NCI-H510A treated with DMSO at 0.1 percent for 48 hours (cell line): Measurements from ENCODE around the gene HM13.
A peak's percentile ranks its signal among the peaks of the same experiment; 100 is the strongest.
"Not testable (repeated sequence)": the region's sequence is repeated elsewhere in the genome, so short reads cannot be mapped to it uniquely, and the experiment has no call there.

ENCODE experiments used
- DNase-seq: peaks from one replicate; lab custom pipeline; 2025; lab: John Stamatoyannopoulos, UW

The HM13 gene

DNA sequence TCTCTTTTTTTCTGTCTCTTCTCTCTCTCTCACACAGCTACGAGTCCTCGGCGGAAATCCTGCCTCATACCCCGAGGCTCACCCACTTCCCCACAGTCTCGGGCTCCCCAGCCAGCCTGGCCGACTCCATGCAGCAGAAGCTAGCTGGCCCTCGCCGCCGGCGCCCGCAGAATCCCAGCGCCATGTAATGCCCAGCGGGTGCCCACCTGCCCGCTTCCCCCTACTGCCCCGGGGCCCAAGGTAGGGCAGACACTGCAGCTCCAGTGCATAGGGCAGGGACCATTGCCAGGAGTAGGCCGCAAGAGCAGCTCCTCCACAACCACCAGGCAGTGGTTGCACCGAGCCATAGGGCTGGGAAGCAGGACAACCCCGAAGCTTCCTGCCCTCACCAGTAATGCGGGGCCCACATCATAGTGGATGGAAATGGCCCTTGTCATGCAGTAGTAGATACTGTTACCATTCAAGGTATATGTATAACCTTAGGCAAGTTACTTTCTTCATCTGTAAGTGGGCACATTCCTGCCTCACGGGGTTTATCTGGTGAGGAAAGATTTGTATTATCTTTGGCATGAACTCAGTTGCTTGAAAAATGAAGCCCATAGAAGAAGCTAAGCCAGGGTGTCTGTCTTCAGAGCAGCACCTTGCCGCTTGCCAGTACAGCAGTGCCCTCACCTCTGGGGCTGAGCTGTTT lies 53.9 kb downstream of the HM13 start:
- DNase-seq: no peak

DNA sequence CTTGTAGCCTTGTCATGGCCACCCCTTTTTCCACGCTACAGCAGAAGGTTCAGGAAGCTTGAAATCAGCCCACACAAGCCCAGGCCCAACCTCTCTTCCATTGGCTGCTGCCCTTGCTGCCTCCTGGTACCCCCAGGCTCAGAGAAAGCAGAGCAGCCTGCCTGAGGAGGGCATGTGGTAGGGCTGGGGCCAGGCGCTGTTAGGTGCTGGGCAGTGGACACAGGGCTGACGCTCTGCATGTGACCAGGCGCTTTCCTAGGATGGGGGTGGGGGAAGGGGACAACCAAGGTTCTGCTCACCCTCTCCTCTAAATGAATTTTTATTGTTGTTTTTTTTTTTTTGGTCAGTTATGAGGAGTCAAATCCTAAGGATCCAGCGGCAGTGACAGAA lies 54.5 kb downstream of the HM13 start:
- no peak for DNase-seq

DNA sequence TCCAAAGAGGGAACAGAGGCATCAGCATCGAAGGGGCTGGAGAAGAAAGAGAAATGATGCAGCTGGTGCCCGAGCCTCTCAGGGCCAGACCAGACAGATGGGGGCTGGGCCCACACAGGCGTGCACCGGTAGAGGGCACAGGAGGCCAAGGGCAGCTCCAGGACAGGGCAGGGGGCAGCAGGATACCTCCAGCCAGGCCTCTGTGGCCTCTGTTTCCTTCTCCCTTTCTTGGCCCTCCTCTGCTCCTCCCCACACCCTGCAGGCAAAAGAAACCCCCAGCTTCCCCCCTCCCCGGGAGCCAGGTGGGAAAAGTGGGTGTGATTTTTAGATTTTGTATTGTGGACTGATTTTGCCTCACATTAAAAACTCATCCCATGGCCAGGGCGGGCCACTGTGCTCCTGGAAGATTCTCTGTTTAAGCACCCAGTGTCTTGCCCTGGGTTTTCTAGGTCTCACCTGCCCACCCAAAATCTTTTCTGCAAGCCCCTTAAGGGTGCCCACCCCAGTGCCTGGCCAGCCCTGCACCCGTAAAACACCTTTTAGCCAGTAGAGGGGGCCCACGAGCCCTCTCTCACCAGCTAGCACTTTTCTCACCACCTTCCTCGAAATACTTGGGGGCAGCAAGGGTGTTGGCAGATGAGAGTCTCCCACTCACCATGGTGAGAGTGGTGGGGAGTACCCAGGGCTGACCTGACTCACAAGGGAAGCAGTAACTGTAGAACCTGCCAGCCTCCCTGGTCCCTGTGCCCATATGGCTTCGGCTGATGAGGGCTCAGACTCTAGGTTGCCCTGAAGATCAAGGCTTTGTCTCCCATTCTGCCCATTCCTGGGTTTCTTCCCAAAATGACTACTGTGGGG lies 55.1 kb downstream of the HM13 start:
- no peak for DNase-seq

DNA sequence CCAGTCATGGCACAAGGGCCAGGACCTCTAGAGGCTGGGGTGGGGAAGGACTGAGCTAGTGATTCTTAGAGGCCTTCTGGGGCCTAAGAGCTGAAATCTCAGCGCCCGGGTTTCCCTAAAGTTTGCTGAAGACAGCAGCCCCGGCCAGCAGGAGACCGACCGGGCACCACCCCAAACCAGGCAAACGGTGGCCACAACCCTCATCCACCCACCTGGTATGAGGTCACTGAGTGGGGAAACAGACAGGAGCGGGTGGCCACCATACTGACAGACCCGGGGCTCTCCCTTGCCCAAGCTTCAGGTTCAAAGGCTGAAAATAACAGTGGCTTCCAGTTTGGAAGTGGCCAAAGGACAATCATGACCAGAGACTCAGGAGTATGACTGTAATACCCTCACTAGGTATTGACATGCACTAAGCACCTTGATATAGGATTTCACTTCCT lies 55.8 kb downstream of the HM13 start:
- DNase-seq: no peak

DNA sequence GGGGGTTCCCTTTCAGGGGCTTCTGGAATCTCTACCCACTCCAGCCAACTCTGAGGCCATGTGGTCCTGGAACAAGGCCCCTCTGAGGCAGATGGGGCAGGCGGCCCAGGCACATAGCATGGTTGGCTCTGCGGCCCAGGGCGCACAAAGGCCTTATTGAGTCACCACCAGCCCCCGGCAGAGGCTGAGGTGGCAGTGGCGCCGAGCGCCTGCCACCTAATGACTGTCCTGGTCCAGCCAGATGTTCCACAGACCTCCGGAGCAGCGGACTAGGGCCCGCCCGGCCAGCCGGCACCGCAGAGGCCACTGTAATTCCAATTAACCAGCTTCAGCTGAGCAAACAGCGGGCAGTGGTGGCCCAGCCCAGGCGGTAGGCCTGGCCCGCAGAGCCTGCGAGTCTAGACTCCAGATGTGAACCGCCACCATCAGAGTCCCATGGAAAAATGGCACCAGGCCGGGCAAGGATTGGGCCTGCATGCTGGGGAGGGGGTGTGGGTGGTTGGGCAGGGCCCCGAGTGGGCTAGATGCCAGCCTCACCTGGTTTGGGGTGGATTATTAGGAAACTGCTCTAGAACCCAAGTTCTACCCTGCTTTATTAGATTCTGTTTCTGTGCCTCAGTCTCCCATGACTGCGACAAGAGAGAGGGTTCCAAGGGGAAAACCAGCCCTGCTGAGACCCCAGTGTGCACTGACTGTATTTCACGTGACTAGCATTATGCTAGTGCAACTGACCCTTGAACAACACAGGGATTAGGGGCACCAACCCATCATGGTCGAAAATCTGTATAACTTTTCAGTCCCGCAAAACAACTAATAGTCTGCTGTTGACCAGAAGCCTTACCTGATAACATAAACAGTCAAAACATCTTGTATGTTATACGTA lies 56.7 kb downstream of the HM13 start:
- no peak for DNase-seq

DNA sequence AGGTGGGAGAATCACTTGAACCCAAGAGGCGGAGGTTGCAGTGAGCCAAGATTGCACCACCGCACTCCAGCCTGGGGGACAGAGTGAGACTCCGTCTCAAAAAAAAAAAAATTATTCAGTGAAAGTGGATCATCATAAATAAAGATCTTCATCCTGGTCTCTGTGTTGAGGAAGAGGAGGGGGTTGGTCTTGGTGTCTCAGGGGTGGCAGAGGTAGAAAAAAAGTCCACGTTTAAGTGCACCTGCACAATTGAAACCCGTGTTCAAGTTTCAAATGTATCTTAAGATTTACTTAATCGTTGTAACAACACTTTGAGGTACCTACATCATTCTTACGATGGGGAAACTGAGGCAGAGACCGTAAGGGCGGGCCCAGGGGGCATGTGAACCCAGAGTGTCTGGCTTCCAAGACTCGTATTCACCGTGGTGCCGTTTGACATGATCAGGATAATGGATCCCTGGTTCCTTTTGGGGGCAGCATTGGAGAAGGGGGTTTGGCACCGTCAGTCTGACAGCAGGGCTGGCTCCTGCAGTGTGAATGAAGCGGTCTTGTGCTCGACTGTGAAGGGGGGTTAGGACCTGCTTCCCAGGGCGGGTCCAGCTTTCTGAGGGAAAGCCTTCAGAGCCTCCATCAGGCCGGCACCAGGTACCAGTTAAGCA lies 57.9 kb downstream of the HM13 start:
- no peak for DNase-seq

DNA sequence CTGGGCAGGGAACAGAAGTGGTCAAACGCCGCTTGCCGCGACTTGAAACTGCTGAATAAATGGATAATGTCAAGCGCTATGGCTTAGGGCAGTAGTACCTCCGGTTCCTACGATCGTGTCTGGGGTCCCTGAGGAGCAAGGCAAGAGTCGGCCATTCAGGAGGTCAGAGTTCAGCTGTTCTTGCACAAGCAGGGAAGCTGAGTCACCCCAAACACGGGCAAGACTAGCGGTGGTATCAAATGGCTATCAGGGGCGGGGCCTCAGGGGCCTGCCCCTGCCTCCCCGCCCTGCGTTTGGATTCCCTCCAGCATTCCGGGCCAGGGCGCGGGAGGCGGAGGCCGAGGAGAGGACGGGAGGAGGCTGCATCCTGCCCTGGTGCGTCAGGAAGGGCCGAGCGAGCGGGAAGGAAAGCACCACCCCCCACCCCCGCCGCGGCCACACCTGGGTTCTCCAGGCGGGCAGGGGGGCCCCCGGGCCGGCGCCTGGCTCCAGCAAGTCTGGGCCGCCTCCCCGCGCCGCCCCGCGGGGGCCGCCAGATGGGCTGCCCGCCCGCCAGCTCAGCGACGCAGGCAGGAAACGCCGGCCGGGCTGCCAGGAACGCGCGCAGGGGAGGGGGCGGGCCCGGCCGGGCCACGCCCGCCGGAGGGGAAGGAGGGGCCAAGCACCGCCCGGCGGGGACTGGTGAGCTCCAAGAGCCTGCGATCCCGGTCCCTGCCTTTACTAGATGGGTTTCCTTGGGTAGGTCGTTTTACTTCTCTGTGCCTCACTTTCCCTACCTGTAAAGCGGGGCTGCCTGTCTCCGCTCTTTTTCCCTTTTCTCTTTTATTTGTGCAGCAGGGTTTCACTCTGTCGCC lies 58.7 kb downstream of the HM13 start:
- peak; percentile 99 for DNase-seq

DNA sequence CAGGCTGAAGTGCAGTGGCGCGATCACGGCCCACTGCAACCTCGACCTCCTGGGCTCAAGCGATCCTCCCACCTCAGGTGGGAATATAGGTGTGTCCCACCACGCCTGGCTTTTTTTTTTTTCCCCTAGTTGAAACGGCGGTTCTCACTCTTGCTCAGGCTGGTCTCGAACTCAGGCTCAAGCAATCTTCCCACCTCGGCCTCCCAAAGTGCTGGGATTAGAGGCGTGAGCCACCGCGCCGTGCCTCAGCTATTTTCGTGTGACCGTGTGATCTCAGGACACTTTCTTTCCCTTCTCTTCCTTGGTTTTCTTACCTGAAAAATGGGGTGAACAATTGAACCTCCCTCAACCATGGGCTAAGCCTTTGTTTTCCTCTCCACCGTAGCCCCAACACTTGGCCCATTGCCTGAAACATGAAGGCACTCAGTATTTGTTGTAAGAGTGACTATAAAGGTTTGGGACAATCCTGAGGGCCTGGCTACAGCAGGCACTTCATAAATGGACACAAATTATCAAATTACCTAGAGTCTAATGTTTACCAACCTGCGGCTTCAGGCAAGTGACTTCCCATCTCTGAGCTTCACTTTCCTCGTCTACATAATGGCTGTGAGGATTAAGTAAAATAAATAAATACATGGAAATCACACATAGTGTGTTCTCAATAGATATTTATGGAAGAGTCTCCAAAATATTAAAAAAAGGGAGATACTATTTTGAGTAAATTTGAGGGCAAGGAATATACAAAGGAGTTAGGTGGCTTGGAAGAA lies 59.5 kb downstream of the HM13 start:
- DNase-seq: peak; percentile 86

DNA sequence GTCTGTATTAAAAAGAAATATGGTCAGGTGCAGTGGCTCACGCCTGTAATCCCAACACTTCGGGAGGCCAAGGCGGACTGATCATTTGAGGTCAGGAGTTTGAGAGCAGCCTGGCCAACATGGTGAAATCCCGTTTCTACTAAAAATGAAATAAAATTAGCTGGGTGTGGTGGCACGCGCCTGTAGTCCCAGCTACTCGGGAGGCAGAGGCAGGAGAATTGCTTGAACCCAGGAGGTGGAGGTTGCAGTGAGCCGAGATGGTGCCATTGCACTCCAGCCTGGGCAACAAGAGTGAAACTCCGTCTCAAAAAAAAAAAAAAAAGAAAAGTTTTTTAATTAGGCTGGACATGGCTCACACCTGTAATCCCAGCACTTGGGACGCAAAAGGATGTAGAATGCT lies 60.7 kb downstream of the HM13 start:
- DNase-seq: not testable (repeated sequence)

DNA sequence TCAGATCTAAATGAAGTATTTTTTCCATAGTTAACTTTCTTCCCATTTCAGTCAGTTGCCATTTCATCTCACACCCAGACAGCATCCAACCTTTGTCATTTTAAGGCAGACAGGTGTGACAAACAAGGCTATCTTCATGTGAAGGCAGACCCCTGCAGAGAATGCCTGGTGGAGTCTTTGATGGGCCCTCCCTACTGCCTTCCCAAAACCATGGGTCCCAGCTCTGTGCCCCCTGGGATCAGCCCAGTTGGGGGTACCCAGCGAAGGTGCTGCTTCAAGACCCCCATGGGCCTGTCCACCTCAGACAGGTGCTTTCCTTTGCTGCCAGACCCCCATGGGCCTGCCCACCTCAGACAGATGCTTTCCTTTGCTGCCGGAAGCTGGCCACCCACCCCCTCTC lies 62.5 kb downstream of the HM13 start:
- no peak for DNase-seq

DNA sequence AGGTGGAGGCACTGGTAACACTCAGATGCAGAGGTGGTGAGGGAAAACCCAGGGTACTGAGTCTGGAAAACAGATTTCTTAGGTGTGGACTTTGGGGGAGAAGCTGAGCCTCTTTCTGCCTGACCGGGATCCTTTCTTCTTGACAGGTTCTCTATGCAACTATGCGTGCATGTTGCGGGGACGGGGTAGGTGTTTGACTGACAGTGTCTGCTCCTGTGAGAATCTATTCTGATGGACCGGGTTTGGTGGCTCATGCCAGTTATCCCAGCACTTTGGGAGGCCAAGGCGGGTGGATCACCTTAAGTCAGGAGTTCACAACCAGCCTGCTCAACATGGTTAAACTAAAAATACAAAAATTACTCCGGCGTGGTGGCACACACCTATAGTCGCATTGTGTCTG lies 63.0 kb downstream of the HM13 start:
- no peak for DNase-seq

DNA sequence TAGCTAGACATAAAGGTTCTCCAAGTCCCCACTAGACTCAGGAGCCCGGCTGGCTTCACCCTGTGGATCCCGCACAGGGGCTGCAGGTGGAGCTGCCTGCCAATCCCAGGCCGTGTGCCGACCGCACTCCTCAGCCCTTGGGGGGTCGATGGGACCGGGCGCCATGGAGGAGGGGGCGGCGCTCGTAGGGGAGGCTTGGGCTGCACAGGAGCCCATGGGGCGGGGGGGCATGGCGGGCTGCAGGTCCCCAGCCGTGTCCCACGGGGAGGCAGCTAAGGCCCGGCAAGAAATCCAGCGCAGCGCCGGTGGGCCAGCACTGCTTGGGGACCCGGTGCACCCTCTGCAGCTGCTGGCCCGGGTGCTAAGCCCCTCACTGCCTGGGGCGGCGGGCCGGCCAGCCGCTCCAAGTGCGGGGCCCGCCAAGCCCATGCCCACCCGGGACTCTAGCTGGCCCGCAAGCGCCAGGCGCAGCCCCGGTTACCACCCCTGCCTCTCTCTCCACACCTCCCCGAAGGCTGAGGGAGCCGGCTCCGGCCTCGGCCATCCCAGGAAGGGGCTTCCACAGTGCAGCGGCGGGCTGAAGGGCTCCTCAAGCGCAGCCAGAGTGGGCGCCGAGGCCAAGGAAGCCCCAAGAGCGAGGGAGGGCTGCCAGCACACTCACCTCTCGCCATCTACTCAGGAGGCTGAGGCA lies 64.4 kb downstream of the HM13 start:
- DNase-seq: no peak

DNA sequence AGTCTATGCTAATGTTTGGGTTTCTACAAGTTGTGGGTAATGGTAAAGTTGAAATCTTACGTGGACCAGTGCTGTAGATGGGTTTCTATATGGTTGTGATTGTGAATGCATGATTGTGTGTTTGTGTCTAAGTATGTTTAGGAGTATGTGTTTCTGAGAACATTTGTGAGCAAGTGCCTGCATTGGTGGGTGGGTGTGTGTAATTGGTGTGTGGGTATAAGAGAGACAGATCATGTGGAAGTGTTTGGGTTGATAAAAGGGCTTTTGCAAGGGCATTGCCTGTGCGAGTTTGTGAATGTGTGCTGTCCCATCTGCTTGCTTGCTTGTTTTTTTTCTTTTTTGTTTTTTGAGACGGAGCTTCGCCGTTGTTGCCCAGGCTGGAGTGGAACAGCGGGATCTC lies 65.0 kb downstream of the HM13 start:
- DNase-seq: no peak

DNA sequence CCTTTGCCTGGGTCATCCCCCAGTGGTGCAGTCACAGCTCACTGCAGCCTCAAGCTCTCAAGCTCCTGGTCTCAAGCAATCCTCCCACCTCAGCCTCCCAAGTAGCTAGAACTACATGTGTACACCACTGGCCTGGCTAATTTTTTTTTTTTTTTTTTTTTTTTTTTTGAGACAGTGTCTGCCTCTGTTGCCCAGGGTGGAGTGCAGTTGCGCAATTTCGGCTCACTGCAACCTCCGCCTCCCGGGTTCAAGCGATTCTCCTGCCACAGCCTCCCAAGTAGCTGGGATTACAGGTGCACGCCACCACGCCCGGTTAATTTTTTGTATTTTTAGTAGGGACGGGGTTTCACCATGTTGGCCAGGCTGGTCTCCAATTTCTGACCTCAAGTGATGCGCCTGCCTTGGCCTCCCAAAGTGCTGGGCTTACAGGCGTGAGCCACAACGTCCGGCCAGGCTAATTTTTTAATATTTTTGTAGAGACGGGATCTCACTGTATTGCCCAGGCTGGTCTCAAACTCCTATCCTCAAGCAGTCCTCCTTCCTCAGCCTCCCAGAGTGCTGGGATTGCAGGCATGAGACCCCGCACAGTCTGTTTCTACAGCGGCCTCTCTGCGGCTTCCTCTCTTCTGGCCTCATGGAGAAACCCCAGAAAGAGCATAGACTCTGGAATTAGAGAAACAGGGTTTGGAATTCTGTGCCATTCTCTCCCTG lies 65.9 kb downstream of the HM13 start:
- DNase-seq: not testable (repeated sequence)

DNA sequence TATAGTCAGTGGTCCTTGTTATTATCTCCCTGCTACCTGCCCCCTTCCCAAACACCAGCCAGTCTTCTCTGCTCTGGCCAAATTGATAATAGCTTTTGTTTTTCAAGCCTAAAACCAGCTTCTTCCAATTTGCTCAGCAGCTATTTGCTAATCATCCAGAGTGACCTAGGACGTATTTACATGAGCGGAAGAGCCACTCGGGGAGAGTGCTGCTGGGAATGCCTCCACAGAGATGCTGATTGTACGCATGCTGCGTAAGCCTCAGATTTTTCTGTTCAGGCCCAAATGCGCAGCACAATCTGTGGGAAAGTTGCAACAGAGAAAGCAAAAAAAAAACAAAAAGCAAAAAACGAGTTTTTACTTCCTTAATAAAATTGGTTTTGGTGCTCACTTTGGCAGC lies 66.5 kb downstream of the HM13 start:
- DNase-seq: no peak

DNA sequence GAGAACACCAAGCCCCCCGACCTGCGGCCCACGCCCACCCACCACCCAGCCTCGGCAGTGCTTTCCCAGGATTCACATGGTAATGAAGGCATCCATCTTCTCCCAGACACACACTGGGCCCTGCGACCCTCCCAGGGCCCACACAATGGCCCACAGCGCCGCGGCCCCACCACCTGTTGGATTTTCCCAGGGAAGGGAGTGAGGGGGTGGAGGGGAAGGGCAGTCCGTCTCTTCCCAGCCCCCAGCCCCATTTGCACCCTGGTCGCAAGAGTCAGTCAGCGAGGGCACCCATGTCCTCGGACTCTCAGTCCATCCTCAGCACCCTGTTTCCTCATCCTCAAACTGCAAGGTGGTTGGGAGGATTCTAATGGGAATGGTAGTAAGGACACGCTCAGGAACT lies 67.1 kb downstream of the HM13 start:
- DNase-seq: no peak

DNA sequence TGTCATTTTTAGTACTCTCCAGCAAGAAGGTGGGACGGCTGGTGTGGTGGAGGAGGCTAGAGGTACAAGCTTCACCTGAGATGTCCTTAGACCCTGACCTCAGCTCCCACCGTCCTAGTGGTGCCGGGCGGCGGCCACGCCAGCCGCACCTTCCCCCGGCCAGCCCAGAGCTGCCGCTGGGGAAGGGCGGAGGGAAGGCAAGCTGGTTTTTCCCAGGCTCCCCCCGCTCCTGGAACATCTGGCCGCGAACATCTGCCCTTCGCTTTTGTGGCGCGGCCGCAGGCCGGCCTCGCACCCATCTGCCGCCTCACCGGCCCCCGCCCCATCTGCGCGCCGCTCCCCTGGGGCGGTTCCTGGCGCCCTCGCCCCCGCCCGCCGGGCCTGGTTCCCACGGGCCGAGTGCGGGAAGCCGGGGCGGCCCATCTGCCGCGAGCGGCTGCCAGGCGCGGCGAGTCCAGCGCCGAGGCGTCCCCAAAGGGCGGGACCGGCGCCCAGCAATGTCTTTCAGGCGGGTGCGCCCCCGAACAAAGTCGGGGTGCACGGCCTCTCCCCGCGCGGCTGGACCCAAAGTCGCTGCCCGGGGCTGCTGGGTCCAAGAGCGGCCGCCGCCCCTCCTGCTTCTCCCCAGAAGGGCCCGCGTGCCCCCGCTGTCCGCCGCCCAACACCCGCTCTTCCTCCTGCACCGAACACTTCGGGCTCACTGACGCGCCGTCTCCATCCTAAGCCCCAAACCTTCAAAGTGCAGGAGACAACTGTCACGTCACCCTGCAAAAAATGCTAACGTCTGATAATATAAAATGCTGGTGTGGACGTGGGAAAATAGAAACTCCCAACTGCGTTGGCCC lies 73.5 kb downstream of the HM13 start:
- DNase-seq: no peak

DNA sequence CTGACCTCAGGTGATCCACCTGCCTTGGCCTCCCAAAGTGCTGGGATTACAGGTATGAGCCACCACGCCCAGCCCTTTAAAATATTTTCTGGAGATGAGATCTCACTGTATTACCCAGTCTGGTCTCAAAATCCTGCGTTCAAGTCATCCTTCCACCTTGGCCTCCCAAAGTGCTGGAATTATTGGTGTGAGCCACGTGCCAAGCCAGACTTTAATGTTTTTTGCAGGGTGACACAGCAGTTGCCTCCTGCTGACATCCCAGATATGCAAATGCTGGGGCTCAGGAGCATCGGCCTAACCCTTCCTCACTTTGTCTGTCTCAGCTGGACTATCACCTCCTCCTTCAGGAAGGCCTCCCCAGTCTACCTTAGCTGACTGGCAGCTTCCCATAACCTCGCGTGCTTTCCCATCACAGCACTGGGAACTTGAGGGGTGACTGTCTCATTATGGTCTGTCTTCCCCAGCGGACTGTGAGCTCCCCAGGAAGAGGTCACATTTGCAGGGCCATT lies 76.5 kb downstream of the HM13 start:
- no peak for DNase-seq
